GM18505 (cell line): Measurements from ENCODE around the gene ATP2A3.

ENCODE experiments used
- ATAC-seq: cut with Tn5 transposase; IDR thresholded peaks from one replicate; pipeline ENCODE4 v1.9.1; 2021; ENCODE audit not compliant: unreplicated experiment
- POLR2A ChIP-seq: IDR thresholded peaks from 4 replicates; pipeline ENCODE4 v1.6.1; 2011; ENCODE audit warnings: borderline replicate concordance; ENCODE audit not compliant: insufficient read depth, insufficient read length; ENCODE audit errors: extremely low read depth

ATP2A3 gene

DNA sequence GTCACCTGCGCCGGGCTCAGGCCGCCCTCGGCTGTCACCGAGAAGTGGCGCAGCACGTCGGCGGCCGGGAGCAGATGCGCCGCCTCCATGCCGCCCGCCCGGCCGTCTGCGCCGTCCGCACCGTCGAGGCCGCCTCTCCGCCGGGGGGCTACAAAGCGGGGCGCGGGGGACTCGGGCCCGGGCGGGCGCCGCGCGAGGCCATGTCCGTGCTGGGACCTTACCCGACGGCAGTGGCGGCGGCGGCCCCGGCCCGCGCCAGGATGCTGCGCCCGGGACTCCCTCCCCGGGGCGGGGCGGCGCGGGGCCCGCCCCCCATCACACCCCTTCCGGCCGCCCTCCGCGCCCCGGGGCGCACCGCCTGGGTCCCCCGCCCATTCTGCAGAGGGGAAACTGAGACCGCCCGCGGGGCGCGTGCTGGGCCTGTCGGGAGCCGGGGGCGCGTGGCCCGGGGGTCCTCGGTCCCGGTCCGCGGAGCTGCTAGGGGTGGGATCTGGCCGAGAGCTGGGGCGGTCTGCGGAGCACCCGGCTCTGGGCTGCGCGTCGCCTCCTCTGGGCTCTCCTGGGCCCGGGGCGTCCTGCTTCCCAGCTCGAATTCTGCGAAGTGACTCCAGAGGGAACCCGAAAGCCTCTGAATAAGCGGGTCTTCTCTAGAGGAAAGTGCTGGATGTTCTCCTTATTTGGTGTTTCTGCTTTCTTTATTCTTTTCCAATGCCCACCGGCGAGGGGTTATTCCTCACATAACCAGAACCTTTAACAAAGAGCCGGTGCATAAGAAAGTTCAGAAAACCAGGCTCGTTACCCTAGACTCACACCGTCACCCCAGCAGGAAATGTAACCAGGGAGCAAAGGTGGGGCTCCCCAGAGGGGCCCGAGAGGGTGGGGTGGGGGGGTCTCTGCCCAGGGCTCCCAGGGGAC lies at the start of gene ATP2A3:
ATP2A3 (minus strand) TSS at position 235 of the 915 bp plus-strand sequence; CDS start at position 89, 146 bp downstream.
- TF ChIP-seq POLR2A, result peak; percentile 84
- peak; percentile 48 for ATAC-seq

DNA sequence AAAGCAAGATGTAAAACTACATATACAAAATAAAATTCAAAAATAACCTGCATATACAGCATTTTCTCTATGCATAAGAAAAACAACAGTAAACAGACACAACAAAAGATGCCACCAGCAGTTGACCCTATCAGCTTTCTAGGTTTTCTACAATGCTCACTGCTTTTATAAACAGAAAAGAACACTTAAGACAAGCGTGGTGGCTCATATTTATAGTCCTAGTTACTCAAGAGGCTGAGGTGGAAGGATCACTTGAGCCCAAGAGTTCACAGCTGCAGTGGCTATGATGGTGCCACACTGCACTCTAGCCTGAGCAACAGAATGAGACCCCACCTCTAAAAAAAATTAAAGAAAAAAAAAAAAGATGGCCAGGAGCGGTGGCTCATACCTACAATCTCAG lies 46.5 kb upstream of the ATP2A3 start:
- TF ChIP-seq POLR2A, result no peak

DNA sequence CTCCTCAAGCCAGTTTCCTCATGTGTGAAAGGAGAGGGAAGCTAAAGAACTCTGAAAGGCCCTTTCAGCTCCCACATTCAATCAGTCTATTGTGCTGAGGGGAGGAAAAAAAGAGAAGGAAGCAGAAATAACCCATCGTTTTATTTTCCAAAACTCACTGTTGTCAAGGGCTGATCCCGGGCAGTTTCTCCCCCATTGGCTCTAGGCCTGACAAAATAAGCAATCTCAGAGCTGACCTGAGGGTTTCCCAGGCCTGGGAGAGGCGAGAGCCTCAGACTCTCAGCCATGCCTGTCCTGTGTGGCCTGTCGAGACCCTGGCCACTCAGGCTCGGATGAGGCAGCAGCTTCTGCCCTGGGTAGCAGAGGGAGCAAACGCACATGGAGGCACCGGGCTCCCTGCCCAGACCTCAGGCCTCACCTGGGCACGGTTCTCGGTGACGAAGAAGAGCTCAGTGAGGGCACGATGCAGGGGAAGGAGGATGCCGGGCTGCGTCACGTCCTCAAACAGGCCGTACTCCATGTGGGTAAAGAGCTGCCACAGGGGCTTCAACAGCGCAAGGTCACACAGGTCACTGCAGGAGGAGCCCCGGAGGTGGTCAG lies 45.0 kb upstream of the ATP2A3 start:
- ATAC-seq, result no peak
- no peak for TF ChIP-seq POLR2A

More for the DNA sequence above, 46.5 kb upstream of the ATP2A3 start:
- ATAC-seq, result no peak

DNA sequence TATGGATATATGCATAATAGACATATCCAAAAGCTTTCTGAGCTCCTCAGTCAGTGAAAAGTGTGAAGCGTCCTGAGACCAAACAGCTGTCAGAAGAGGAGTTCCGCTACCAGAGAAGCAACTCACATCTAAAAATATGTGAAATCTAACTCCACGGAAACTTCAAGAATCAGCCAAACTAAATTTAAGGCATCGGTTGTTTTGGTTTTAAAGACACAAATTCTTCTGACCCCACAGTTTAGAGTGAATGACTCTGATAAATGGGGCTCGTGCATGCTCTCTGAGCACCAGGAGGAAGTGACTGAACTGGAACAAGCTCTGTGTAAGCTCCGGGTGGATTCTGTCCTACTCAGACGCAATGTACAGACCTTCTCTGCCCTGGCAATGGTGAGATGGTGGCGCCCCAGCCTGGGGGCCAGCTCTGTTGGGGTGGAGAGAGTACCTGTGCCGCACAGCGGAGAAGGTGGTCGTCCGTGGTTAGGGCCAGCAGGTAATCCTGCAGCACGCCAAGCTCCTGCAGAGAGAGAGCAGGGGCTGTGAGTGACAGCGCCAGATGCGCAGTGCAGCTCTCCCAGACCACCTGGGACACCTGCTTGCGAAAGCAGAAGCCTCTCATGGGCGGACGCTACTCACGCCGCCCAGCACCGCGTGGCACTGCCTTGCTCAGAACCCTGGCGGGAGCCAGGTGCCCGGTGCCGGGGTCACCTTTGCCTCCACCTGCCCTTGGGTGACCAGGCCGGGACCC lies 44.4 kb upstream of the ATP2A3 start:
- no peak for TF ChIP-seq POLR2A
- ATAC-seq, result no peak

DNA sequence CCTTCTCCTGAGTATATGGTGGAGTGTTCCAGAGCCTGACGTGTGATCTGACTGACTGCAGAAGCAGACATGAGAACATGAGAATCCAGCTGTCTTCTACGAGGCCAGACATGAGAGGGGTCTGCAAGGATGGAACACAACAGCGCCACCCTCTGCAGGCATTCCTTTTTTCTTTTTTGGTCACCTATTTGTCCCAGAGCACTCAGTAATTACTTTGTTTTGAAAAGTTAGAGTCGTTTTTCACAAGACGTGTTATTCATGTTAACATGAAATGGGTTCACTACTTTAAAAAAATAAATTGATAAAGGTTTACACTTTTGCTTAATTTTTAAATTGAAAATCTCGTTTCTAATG lies 43.8 kb upstream of the ATP2A3 start:
- no peak for TF ChIP-seq POLR2A
- no peak for ATAC-seq

DNA sequence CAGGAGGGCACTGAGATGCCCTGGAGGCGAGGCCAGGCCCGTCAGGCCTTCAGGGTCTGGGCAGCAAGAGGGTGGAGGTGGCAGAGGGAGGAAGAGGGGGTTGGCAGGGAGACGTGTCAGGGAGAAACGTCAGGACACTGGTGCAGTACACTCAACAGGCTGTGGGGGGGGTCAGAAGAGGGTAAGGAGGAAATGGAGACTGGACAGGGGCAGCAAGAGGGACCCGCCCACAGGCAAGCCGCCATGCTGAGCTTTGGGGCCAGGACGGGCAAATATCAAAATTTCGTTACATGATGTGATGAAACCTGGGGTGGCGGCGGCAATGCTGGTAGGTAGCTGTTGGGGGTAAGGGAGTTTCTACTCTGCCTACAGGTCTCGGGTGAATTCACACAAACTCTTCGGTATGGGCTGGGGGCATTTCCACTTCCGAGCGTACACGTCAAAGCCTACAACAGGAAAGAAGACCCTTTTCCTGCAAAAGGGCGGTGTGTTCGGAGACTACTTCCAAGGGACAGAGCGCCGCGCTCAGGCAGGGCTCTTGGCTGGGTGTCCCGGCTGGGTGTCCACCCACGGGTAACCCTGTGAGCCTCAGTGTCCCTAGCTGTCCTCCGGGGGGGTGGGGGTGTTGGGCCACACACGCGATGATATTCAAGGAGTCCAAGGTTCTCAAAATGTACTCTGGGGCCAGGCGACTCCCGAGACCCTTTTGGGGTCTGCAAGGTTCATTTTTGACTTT lies 43.3 kb upstream of the ATP2A3 start:
- no peak for TF ChIP-seq POLR2A
- no peak for ATAC-seq

DNA sequence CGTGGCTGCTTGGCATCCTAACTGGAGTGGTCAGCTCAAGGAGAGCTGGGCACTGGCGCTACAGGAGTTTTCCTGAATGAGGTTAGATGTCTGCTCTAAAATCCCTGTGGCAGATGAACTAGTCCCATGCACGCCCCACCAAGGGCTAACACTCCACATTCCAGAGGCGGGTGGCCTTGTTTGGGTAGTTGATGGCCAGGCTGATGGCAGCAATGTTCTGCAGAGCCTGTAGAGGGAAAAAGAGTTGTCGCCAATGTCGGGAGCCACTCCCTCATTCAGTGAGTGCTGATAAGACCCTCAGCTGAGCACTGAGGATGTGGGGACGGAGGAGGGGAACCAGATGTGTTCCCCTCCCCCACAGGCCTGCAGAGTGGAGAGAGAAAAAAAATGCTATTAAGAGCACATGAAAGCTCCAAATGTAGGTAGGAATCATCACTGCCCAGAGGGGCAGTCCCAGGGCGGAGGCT lies 42.5 kb upstream of the ATP2A3 start:
- ATAC-seq, result no peak
- no peak for TF ChIP-seq POLR2A

DNA sequence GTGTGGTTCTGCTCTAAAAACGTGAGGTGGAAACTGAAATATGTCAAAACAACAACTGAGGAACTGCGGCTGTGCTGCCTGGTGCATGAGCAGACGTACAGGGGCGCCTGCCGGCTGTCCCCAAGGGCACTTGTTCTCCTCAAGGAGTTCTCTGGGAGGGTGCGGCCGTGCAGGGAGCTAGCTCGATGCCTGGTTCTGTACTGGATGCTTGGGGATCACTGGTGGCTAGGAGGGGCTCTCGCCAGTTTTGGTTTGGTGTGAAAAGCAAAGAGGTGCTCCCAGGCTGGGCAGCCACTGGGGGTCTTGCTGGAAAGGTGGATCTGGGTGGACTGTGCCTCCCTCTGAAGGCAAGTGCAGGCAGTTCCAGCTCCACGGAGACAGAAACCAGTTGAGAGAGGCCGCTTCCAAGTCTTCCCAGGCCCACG lies 41.9 kb upstream of the ATP2A3 start:
- ATAC-seq, result no peak
- TF ChIP-seq POLR2A, result no peak

DNA sequence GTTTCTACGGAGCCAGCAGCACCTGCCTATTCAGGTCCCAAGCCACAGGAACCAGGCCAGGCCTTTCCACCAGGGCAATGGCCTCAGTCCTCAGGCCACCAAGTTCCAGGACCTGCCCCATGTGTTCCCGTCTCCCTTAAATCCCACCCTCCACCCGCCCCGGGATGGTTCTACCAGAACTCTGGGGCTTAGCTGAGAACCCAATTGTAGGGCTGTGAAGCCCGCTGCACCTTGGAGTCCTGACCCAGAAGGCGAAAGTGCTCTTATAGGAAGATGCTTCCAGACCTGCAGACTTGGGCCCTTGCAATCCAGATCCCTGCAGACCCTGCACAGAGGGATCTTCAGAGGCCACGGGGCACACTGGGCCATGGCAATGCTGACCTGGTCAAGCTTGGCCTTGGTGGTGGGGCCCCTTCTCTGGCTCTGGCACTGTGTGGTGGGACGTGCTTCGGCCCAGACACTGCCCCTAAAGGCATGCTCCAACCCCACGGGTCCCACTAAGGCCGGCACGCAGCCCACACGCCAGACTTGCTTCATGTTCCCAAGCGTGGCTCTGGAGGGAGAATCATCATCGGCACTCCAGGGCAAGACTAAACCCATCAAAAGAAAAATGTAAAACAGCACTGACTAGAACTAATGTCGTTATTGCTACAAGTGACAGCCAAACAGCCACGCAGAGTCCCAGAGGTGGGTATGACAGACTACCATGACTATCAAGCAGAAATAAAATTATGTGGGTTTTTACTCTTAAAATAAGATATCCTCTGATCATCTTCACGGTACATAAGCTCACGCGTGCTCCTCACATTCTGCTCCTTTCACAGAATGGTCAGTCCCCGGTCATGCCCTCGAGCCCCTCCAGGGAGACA lies 41.3 kb upstream of the ATP2A3 start:
- no peak for TF ChIP-seq POLR2A
- no peak for ATAC-seq

DNA sequence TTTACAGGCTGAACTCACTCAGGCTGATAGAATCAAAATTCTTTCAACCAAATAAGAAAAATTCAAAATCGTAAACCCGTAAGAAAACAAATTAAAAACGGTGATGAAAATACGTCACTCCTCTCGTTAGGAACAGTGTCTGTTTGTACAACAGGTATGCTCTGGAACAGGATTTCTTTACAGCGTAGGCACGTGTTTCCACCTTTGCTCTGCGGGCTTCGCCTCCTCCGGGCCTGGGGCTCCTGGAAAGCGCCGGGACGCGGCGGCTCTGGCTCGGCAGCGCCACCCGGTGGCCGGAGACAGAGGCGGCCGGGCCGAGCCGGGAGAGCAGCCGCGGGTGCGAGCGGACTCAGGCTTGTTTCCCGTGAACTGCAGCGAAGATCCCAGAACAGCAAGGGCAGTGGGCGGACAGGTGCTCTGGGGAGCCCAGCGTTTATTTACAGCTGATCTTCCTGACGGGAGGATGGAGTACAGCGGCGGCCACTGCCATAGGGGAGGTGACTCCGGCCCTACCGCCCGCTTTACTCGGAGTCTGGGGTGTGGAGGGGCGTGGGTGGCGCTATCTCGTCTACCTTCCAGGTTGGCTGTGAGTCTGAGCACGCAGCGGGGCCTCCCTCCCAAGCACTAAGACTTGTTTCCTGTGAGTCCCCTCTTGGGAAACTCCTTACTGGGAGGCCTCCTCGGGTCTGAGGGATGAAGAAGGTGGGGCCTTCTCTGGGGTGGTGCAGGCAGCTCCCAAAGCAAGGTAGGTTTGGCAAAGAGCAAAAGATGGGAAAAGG lies 40.5 kb upstream of the ATP2A3 start:
- no peak for ATAC-seq
- no peak for TF ChIP-seq POLR2A
